Right lobe of liver (tissue), 4 donors: ENCODE results near the gene DNPH1.

Source experiments
- CTCF ChIP-seq, 4 donors: fragments of 200-600 bp in 3 of 4; fragments of 450-650 bp in 1 of 4; IDR thresholded peaks; one replicate each; pipeline versions ENCODE4 v1.5.1 to v1.8.0; 2016 to 2022; ENCODE audit warnings: antibody characterized with exemption in 4 of 4, mild to moderate bottlenecking in 2 of 4
- POLR2A ChIP-seq: fragments of 450-650 bp; IDR thresholded peaks from one replicate; pipeline ENCODE4 v1.6.1; 2017; ENCODE audit warnings: antibody characterized with exemption, mild to moderate bottlenecking
- donor health status: DM: no; HTN: no; CAD: no.
- donor health status: DM: no; HTN: no; CAD: no.
- donor health status: DM: no; HTN: yes; CAD: no.

DNA sequence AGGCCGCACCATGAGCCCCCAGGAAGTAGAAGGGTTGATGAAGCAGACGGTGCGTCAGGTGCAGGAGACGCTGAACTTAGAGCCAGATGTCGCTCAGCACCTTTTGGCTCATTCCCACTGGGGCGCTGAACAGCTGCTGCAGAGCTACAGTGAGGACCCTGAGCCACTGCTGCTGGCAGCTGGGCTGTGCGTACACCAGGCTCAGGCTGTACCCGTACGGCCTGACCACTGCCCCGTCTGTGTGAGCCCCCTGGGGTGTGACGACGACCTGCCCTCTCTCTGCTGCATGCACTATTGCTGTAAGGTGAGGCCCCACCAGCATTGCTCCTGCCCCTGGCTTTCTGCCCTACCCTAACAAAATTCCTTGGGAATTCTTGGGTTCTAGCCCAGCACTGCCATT is 13.1 kb downstream of the DNPH1 start:
- TF ChIP-seq CTCF (IDR thresholded peaks at IDR 0.05), result no peak
- no peak for TF ChIP-seq POLR2A
